ENCODE results near the gene BZW1.

BZW1 gene

DNA sequence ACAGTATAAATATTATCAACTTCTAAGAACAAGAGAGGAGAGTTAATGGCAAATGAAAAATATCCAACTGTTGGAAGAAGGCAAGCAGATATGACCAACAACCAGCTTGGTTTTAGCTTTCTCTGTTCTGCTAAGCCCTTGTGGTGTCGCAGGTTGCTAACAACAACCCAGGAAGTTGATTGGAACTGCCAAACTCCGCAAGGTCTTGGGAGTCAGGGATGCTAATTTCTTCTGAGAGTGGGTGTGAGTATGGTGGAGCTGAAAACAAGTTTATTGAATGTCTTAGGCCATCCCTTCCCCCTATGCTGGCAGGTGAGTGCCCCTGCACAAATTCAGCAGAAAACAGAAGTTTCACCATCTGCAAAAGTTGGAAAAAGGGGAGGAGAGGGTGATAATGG, 17.5 kb downstream of the BZW1 start:
- H3K27ac ChIP-seq (replicated peaks): no peak overlapping the region
- no peaks in the 10 kb centered on the region for H3K27me3 ChIP-seq (ENCODE audit: insufficient read depth, poor library complexity, severe bottlenecking)
- DNase-seq (ENCODE audit: low read depth in 1 of 2, low spot score in 1 of 2): no peak
- TF ChIP-seq, protein P1, sequence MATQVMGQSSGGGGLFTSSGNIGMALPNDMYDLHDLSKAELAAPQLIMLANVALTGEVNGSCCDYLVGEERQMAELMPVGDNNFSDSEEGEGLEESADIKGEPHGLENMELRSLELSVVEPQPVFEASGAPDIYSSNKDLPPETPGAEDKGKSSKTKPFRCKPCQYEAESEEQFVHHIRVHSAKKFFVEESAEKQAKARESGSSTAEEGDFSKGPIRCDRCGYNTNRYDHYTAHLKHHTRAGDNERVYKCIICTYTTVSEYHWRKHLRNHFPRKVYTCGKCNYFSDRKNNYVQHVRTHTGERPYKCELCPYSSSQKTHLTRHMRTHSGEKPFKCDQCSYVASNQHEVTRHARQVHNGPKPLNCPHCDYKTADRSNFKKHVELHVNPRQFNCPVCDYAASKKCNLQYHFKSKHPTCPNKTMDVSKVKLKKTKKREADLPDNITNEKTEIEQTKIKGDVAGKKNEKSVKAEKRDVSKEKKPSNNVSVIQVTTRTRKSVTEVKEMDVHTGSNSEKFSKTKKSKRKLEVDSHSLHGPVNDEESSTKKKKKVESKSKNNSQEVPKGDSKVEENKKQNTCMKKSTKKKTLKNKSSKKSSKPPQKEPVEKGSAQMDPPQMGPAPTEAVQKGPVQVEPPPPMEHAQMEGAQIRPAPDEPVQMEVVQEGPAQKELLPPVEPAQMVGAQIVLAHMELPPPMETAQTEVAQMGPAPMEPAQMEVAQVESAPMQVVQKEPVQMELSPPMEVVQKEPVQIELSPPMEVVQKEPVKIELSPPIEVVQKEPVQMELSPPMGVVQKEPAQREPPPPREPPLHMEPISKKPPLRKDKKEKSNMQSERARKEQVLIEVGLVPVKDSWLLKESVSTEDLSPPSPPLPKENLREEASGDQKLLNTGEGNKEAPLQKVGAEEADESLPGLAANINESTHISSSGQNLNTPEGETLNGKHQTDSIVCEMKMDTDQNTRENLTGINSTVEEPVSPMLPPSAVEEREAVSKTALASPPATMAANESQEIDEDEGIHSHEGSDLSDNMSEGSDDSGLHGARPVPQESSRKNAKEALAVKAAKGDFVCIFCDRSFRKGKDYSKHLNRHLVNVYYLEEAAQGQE (IDR thresholded peaks at IDR 0.05; ENCODE audit: insufficient replicate concordance, low read depth): no peak
- TF ChIP-seq, protein P2, sequence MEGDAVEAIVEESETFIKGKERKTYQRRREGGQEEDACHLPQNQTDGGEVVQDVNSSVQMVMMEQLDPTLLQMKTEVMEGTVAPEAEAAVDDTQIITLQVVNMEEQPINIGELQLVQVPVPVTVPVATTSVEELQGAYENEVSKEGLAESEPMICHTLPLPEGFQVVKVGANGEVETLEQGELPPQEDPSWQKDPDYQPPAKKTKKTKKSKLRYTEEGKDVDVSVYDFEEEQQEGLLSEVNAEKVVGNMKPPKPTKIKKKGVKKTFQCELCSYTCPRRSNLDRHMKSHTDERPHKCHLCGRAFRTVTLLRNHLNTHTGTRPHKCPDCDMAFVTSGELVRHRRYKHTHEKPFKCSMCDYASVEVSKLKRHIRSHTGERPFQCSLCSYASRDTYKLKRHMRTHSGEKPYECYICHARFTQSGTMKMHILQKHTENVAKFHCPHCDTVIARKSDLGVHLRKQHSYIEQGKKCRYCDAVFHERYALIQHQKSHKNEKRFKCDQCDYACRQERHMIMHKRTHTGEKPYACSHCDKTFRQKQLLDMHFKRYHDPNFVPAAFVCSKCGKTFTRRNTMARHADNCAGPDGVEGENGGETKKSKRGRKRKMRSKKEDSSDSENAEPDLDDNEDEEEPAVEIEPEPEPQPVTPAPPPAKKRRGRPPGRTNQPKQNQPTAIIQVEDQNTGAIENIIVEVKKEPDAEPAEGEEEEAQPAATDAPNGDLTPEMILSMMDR (IDR thresholded peaks at IDR 0.05; ENCODE audit: insufficient read depth, low read length): no peak
- TF ChIP-seq POLR2AphosphoS5 (IDR thresholded peaks at IDR 0.05; ENCODE audit: low read depth) (no peak), GABPA (IDR thresholded peaks at IDR 0.05; ENCODE audit: low read depth) (no peak), SPI1 (IDR thresholded peaks at IDR 0.05; ENCODE audit: borderline replicate concordance, low read depth) (no peak)
- H3K4me3 ChIP-seq (replicated peaks; ENCODE audit: insufficient read depth, low read length): no peak overlapping the region

DNA sequence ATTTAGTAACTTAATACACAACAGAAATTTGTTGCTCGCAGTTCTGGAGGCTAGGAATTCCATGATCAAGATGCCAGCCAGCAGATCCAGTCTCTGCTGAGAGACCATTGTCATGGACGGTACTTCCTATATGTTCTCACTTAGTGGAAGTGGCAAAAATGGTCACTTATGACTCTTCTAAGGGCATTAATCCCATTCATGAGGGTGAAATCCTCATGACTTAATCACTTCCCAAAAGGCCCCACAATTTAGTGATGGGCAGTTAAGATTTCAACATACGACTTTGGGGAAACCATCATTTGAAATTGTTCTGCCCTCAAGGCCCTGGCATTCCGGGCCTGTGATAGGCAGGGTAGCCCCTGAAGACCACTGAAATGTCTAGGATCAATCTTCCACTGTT, 23.0 kb downstream of the BZW1 start:
- Histone ChIP-seq H3K27ac (replicated peaks) (no peak overlapping the region), H3K4me3 (replicated peaks; ENCODE audit: insufficient read depth, low read length) (no peak overlapping the region), H3K27me3 (ENCODE audit: insufficient read depth, poor library complexity, severe bottlenecking) (no peaks in the 10 kb centered on the region)
- TF ChIP-seq, protein P2 (IDR thresholded peaks at IDR 0.05; ENCODE audit: insufficient read depth, low read length): no peak
- TF ChIP-seq SPI1 (IDR thresholded peaks at IDR 0.05; ENCODE audit: borderline replicate concordance, low read depth) (no peak), POLR2AphosphoS5 (IDR thresholded peaks at IDR 0.05; ENCODE audit: low read depth) (no peak), GABPA (IDR thresholded peaks at IDR 0.05; ENCODE audit: low read depth) (no peak)
- TF ChIP-seq, protein P1 (IDR thresholded peaks at IDR 0.05; ENCODE audit: insufficient replicate concordance, low read depth): no peak
- DNase-seq (ENCODE audit: low read depth in 1 of 2, low spot score in 1 of 2): no peak

DNA sequence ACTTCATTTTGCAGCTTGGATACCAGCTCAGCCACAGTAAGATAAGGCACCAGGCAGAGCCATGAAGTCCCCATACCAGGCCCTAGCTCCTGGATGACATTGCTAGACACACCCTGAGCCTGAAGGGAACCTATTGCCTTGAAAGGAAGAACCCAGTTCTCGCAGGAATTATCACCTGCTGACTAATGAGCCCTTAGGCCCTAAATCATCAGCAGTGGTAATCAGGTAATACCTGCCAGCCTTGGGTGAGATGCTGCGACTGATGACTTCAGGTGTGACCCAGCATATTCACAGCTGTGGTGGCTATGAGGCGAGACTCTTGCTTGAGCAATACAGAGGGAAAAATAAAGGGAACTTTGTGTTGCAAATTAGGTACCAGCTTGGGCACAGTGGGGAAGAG, 27.8 kb downstream of the BZW1 start:
- H3K27me3 ChIP-seq (ENCODE audit: insufficient read depth, poor library complexity, severe bottlenecking): no peaks in the 10 kb centered on the region
- TF ChIP-seq GABPA (IDR thresholded peaks at IDR 0.05; ENCODE audit: low read depth): no peak
- no peak for TF ChIP-seq POLR2AphosphoS5 (IDR thresholded peaks at IDR 0.05; ENCODE audit: low read depth)
- TF ChIP-seq, protein P2 (IDR thresholded peaks at IDR 0.05; ENCODE audit: insufficient read depth, low read length): no peak
- no peak for TF ChIP-seq SPI1 (IDR thresholded peaks at IDR 0.05; ENCODE audit: borderline replicate concordance, low read depth)
- TF ChIP-seq, protein P1 (IDR thresholded peaks at IDR 0.05; ENCODE audit: insufficient replicate concordance, low read depth): no peak

More for the DNA sequence above, 27.8 kb downstream of the BZW1 start:
- no peak for DNase-seq (ENCODE audit: low read depth in 1 of 2, low spot score in 1 of 2)
- Histone ChIP-seq H3K4me3 (replicated peaks; ENCODE audit: insufficient read depth, low read length) (no peak overlapping the region), H3K27ac (replicated peaks) (no peak overlapping the region)

Measured in HL-60 (cell line).